Skeletal muscle satellite cell (primary cell): ENCODE results near the gene LEMD2.

ENCODE experiments used
- H3K27me3 ChIP-seq: 2 replicates; pipeline ENCODE4 v1.7.0; 2013; ENCODE audit warnings: low read length; ENCODE audit not compliant: control insufficient read depth, insufficient read depth
- H3K36me3 ChIP-seq: 2 replicates; pipeline ENCODE4 v1.7.0; 2013; ENCODE audit warnings: mild to moderate bottlenecking, control low read depth, low read length; ENCODE audit not compliant: insufficient read depth
- H3K4me1 ChIP-seq: 2 replicates; pipeline ENCODE4 v1.7.0; 2013; ENCODE audit warnings: low read length; ENCODE audit not compliant: control insufficient read depth, insufficient read depth
- H3K4me2 ChIP-seq: 2 replicates; pipeline ENCODE4 v1.7.0; 2013; ENCODE audit warnings: mild to moderate bottlenecking, low read length
- H3K4me3 ChIP-seq: 2 replicates; pipeline ENCODE4 v1.7.0; 2013; ENCODE audit warnings: low read length
- H3K9ac ChIP-seq: 2 replicates; pipeline ENCODE4 v1.7.0; 2013; ENCODE audit warnings: mild to moderate bottlenecking, low read depth, low read length, moderate library complexity
- H3K9me3 ChIP-seq: replicated peaks from 2 replicates; pipeline ENCODE4 v1.7.0; 2013; ENCODE audit warnings: mild to moderate bottlenecking, control low read depth, low read length

LEMD2 gene

DNA sequence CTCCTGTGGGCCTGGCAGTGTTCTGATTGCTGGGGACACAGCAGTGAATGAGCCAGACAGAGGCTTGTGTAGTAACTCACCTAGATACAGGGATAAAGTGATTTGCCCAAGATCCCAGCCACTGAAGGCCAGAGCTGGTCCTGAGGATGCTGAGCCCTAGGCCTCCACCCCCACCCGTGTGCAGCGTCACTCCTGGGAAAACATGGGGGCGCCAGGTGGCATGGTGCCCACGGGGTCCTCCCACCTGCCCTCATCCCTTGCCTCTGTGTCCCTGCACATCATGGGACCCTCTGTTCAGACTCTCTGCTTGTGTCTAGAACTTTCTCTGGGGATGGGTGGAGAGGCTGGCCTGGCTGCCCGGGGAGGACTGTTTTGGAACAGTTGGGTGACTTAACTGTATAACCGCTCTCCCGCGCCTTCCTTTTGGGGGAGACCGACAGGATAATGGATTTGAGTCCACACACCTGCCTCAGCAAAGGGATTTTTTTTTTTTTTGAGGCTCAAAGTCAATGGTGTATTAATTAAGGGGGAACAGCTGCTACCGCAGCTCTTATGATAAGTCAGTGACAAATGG, 19.6 kb downstream of the LEMD2 start:
- no peaks in the 10 kb centered on the region for H3K27me3 ChIP-seq
- peaks cover 52% of the 10 kb centered on the region for H3K4me1 ChIP-seq
- no peaks in the 10 kb centered on the region for H3K9me3 ChIP-seq
- no peak overlapping the region for H3K4me3 ChIP-seq
- no peak overlapping the region for H3K9ac ChIP-seq
- H3K36me3 ChIP-seq = peaks cover 20% of the 10 kb centered on the region
- no peak overlapping the region for H3K4me2 ChIP-seq

DNA sequence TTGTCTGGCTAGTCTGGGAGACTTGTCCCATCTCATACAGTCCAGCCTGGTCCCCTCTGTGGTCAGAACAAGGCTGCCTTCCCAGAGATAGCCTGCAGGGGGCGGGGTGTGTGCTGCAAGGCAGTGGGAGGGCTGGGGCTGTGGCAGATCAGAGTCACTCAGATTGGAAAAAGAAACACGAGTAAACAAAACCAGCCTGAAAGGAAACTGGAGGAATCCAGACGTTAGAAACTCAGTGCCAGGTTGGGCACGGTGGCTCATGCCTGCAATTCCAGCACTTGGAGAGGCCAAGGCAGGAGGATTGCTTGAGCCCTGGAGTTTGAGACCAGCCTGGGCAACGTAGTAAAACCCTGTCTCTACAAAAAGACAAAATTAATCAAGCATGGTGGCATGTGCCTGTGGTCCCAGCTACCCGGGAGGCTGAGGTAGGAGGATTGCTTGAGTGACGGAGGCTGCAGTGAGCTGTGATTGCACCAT, 20.2 kb downstream of the LEMD2 start:
- Histone ChIP-seq H3K9ac (peak overlapping the region; percentile 33), H3K9me3 (no peaks in the 10 kb centered on the region), H3K36me3 (peaks cover 17% of the 10 kb centered on the region), H3K4me3 (no peak overlapping the region), H3K27me3 (no peaks in the 10 kb centered on the region), H3K4me2 (peak overlapping the region; percentile 32), H3K4me1 (peaks cover 52% of the 10 kb centered on the region)

- no peaks in the 10 kb centered on the region for H3K9me3 ChIP-seq
Observed at GRCh38 chr6:33766921-33767907, 21.7 kb downstream of the LEMD2 start.

DNA sequence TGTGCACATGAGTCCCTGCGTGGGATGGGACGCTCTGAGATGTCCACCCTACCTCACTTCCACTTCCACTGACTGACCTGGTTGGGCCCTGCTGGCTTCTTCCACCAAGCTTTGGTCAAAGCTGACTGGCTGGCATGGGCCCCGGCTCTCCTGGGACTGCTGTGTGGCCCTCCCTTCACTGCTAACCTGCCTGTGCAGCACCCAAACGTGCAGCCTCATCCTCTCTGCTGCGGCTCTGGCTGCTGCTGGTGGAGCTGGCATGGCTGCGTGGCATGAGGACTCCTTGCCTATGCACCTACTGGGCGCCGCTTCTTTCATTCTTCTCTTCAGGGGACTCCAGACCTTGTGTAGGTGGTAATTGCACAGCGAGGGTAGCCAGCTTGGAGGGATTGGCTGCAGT, 23.6 kb downstream of the LEMD2 start:
- Histone ChIP-seq H3K36me3 (no peaks in the 10 kb centered on the region), H3K9ac (no peak overlapping the region), H3K4me1 (peaks cover 34% of the 10 kb centered on the region), H3K27me3 (no peaks in the 10 kb centered on the region), H3K4me3 (no peak overlapping the region), H3K4me2 (no peak overlapping the region), H3K9me3 (no peaks in the 10 kb centered on the region)

More at GRCh38 chr6:33766921-33767907, 21.7 kb downstream of the LEMD2 start:
- peaks cover 5% of the 10 kb centered on the region for H3K36me3 ChIP-seq
- H3K9ac ChIP-seq = no peak overlapping the region
- H3K4me3 ChIP-seq = no peak overlapping the region
- no peaks in the 10 kb centered on the region for H3K27me3 ChIP-seq
- H3K4me2 ChIP-seq = no peak overlapping the region
- H3K4me1 ChIP-seq = peaks cover 38% of the 10 kb centered on the region

DNA sequence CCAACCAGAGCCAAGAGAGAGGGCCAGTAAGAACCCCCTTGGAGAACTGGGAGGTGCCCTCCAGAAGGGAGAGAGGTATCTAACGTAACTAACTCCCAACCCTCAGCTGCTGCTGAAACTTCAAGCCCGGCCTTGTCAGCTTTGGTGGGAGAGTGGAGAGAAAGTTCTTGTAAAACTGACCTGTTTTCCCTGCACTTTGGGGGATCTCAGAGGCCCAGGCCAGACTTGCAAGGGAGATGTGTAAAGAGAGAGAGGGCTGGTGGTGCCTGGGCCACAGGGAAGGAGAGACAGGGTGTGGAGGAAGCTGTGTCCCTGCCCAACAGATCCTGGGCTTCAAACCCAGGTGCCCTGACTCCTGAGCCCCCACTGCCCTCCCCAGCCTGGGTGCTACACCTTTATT, 24.9 kb downstream of the LEMD2 start:
- no peak overlapping the region for H3K9ac ChIP-seq
- no peak overlapping the region for H3K4me3 ChIP-seq
- peaks cover 27% of the 10 kb centered on the region for H3K4me1 ChIP-seq
- no peak overlapping the region for H3K4me2 ChIP-seq
- H3K27me3 ChIP-seq = no peaks in the 10 kb centered on the region
- H3K36me3 ChIP-seq = no peaks in the 10 kb centered on the region
- no peaks in the 10 kb centered on the region for H3K9me3 ChIP-seq

- H3K27me3 ChIP-seq = no peaks in the 10 kb centered on the region
- no peak overlapping the region for H3K4me3 ChIP-seq
- no peaks in the 10 kb centered on the region for H3K36me3 ChIP-seq
- no peaks in the 10 kb centered on the region for H3K9me3 ChIP-seq
- no peak overlapping the region for H3K9ac ChIP-seq
- no peak overlapping the region for H3K4me2 ChIP-seq
- H3K4me1 ChIP-seq = peaks cover 22% of the 10 kb centered on the region
Observed at GRCh38 chr6:33763483-33763882, 25.4 kb downstream of the LEMD2 start.

GRCh38 chr6:33762713-33763112, 26.2 kb downstream of the LEMD2 start:
- peaks cover 19% of the 10 kb centered on the region for H3K4me1 ChIP-seq
- H3K36me3 ChIP-seq = no peaks in the 10 kb centered on the region
- no peak overlapping the region for H3K9ac ChIP-seq
- H3K4me2 ChIP-seq = no peak overlapping the region
- no peaks in the 10 kb centered on the region for H3K27me3 ChIP-seq
- no peaks in the 10 kb centered on the region for H3K9me3 ChIP-seq
- no peak overlapping the region for H3K4me3 ChIP-seq

GRCh38 chr6:33761922-33762629, 26.9 kb downstream of the LEMD2 start:
- Histone ChIP-seq H3K4me2 (no peak overlapping the region), H3K4me3 (no peak overlapping the region)

DNA sequence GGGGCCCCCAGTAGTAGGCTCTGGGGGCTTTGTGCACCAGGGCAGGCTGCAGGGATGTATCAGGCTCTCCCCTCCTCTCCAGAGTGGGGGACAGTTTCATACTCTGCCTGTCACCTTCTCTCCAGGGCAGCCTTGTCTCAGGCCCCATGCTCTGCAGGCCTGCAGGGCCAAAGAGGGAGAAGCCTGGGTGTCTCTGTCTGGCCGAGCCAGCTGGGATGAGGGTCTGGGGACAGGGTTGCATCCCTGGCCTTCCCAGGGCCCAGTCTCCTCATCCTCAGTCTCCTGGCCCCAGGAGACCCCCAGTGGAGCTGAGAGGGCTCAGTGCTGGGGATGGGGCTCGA, 27.4 kb downstream of the LEMD2 start:
- Histone ChIP-seq H3K9ac (no peak overlapping the region), H3K4me3 (no peak overlapping the region), H3K27me3 (no peaks in the 10 kb centered on the region), H3K36me3 (no peaks in the 10 kb centered on the region), H3K4me1 (peaks cover 19% of the 10 kb centered on the region), H3K9me3 (no peaks in the 10 kb centered on the region), H3K4me2 (no peak overlapping the region)

More at GRCh38 chr6:33761922-33762629, 26.9 kb downstream of the LEMD2 start:
- Histone ChIP-seq H3K9ac (no peak overlapping the region), H3K4me1 (peaks cover 19% of the 10 kb centered on the region), H3K27me3 (no peaks in the 10 kb centered on the region), H3K9me3 (no peaks in the 10 kb centered on the region), H3K36me3 (no peaks in the 10 kb centered on the region)

GRCh38 chr6:33759887-33760629, 28.9 kb downstream of the LEMD2 start:
- Histone ChIP-seq H3K4me2 (no peak overlapping the region), H3K4me3 (no peak overlapping the region), H3K4me1 (peaks cover 19% of the 10 kb centered on the region), H3K27me3 (no peaks in the 10 kb centered on the region), H3K36me3 (no peaks in the 10 kb centered on the region), H3K9ac (no peak overlapping the region), H3K9me3 (no peaks in the 10 kb centered on the region)

DNA sequence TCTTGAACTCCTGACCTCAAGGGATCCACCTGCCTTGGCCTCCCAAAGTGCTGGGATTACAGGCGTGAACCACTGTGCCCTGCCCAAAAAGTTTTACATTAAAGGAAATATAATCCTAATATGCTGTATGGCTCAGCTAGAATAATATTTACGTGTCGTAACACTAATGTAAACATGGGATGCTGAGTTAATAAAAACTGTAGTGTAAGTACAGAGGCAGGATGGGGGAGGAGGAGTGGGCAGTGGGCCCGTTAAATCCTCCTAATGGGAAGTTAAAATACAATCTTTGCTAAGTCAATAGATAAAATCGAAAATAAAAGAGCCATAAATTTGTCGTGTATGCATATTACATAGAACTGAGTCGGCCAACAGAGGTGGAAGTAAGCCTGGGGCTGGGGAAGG, 30.1 kb downstream of the LEMD2 start:
- Histone ChIP-seq H3K4me3 (no peak overlapping the region), H3K36me3 (no peaks in the 10 kb centered on the region), H3K4me2 (no peak overlapping the region), H3K9ac (no peak overlapping the region), H3K9me3 (no peaks in the 10 kb centered on the region), H3K27me3 (no peaks in the 10 kb centered on the region), H3K4me1 (peaks cover 19% of the 10 kb centered on the region)
